Measurements from ENCODE around the gene SLC5A12. TPM values are rescaled to one million over a fixed set of nuclear protein-coding genes. Genes with fewer than 3 reads are reported as not detected.
"Not testable (repeated sequence)": the region's sequence is repeated elsewhere in the genome, so short reads cannot be mapped to it uniquely, and the experiment has no call there.

SLC5A12 gene
- total and polyA plus RNA-seq, 2 experiments from 2014 or later: 0.24 to 0.43 TPM

GRCh38 chr11:26662916-26663315 lies 58.9 kb downstream of the SLC5A12 start:
- no peaks in the 10 kb centered on the region for H3K79me2 ChIP-seq (ENCODE audit: insufficient read depth)
- no peaks in the 10 kb centered on the region for H3K36me3 ChIP-seq (ENCODE audit: low read depth)
- no peaks in the 10 kb centered on the region for H3K4me1 ChIP-seq (ENCODE audit: insufficient read depth)
- no peaks in the 10 kb centered on the region for H3F3A ChIP-seq (ENCODE audit: insufficient read depth)
- TF ChIP-seq EZH2phosphoT487 (IDR thresholded peaks at IDR 0.05; ENCODE audit: insufficient read depth, low read depth): no peak
- TF ChIP-seq EZH2 (IDR thresholded peaks at IDR 0.05; ENCODE audit: insufficient read depth, poor library complexity, severe bottlenecking): no peak
- WGBS, 2 experiments (ENCODE audit: low coverage in 1 of 2, low lambda C conversion rate in 2 of 2, missing lambda C conversion rate in 2 of 2): 89 to 90% methylated on average over 1 of the region's 1 CpG
- no peak overlapping the region for H3K9ac ChIP-seq
- in situ Hi-C loops (cut with MboI): no loop called here
- no peaks in the 10 kb centered on the region for H3K27me3 ChIP-seq (replicated peaks; ENCODE audit: insufficient read depth)
- no peak overlapping the region for H3K4me3 ChIP-seq
- H3K9me3 ChIP-seq (ENCODE audit: low read depth): no peaks in the 10 kb centered on the region
- DNase-seq: no peak
- no peaks in the 10 kb centered on the region for H4K20me1 ChIP-seq (ENCODE audit: insufficient read depth)
- H3K4me2 ChIP-seq (ENCODE audit: unreplicated experiment): no peak overlapping the region
- H2AFZ ChIP-seq: no peak overlapping the region
- no peaks in the 10 kb centered on the region for H3K9me2 ChIP-seq (ENCODE audit: insufficient read depth)
- H3K27ac ChIP-seq: no peak overlapping the region

GRCh38 chr11:26655287-26655686 lies 66.6 kb downstream of the SLC5A12 start:
- Histone ChIP-seq H3K27ac (no peak overlapping the region), H3F3A (ENCODE audit: insufficient read depth) (no peaks in the 10 kb centered on the region), H3K27me3 (replicated peaks; ENCODE audit: insufficient read depth) (no peaks in the 10 kb centered on the region), H3K9me3 (ENCODE audit: low read depth) (no peaks in the 10 kb centered on the region), H3K9ac (no peak overlapping the region), H3K4me1 (ENCODE audit: insufficient read depth) (no peaks in the 10 kb centered on the region), H3K4me2 (ENCODE audit: unreplicated experiment) (no peak overlapping the region), H3K36me3 (ENCODE audit: low read depth) (no peaks in the 10 kb centered on the region), H3K79me2 (ENCODE audit: insufficient read depth) (no peaks in the 10 kb centered on the region), H3K9me2 (ENCODE audit: insufficient read depth) (no peaks in the 10 kb centered on the region), H4K20me1 (ENCODE audit: insufficient read depth) (no peaks in the 10 kb centered on the region), H3K4me3 (no peak overlapping the region), H2AFZ (no peak overlapping the region)
- WGBS, 2 experiments (ENCODE audit: low coverage in 1 of 2, low lambda C conversion rate in 2 of 2, missing lambda C conversion rate in 2 of 2): 74 to 86% methylated on average over 2 of the region's 2 CpGs
- DNase-seq: no peak
- TF ChIP-seq EZH2phosphoT487 (IDR thresholded peaks at IDR 0.05; ENCODE audit: insufficient read depth, low read depth) (no peak), EZH2 (IDR thresholded peaks at IDR 0.05; ENCODE audit: insufficient read depth, poor library complexity, severe bottlenecking) (no peak)
- in situ Hi-C loops (cut with MboI): no loop called here

- Histone ChIP-seq H3K4me2 (ENCODE audit: unreplicated experiment) (no peak overlapping the region), H3K9me3 (ENCODE audit: low read depth) (no peaks in the 10 kb centered on the region), H3K4me1 (ENCODE audit: insufficient read depth) (no peaks in the 10 kb centered on the region), H3K79me2 (ENCODE audit: insufficient read depth) (no peaks in the 10 kb centered on the region), H3K36me3 (ENCODE audit: low read depth) (no peaks in the 10 kb centered on the region), H3K9ac (no peak overlapping the region), H3F3A (ENCODE audit: insufficient read depth) (no peaks in the 10 kb centered on the region), H3K27me3 (replicated peaks; ENCODE audit: insufficient read depth) (no peaks in the 10 kb centered on the region), H2AFZ (no peak overlapping the region), H3K9me2 (ENCODE audit: insufficient read depth) (no peaks in the 10 kb centered on the region), H3K27ac (no peak overlapping the region), H4K20me1 (ENCODE audit: insufficient read depth) (no peaks in the 10 kb centered on the region), H3K4me3 (no peak overlapping the region)
- DNase-seq: no peak
- 94 to 97% methylated on average over 6 of the region's 6 CpGs for WGBS, 2 experiments (ENCODE audit: low coverage in 1 of 2, low lambda C conversion rate in 2 of 2, missing lambda C conversion rate in 2 of 2)
- TF ChIP-seq EZH2phosphoT487 (IDR thresholded peaks at IDR 0.05; ENCODE audit: insufficient read depth, low read depth) (no peak), EZH2 (IDR thresholded peaks at IDR 0.05; ENCODE audit: insufficient read depth, poor library complexity, severe bottlenecking) (no peak)
- in situ Hi-C loops (cut with MboI): no loop called here
These were observed 69.9 kb downstream of the SLC5A12 start for GRCh38 chr11:26651916-26652315.

GRCh38 chr11:26649884-26650283 lies 72.0 kb downstream of the SLC5A12 start:
- Histone ChIP-seq H3K9me3 (ENCODE audit: low read depth) (no peaks in the 10 kb centered on the region), H3K4me1 (ENCODE audit: insufficient read depth) (no peaks in the 10 kb centered on the region), H3F3A (ENCODE audit: insufficient read depth) (no peaks in the 10 kb centered on the region), H3K27ac (no peak overlapping the region), H2AFZ (peak overlapping the region; percentile 48; the same call in 1 of the 2 replicates), H3K27me3 (replicated peaks; ENCODE audit: insufficient read depth) (no peaks in the 10 kb centered on the region), H3K79me2 (ENCODE audit: insufficient read depth) (no peaks in the 10 kb centered on the region), H3K9me2 (ENCODE audit: insufficient read depth) (no peaks in the 10 kb centered on the region), H3K4me3 (no peak overlapping the region), H3K4me2 (ENCODE audit: unreplicated experiment) (no peak overlapping the region), H3K9ac (no peak overlapping the region), H4K20me1 (ENCODE audit: insufficient read depth) (no peaks in the 10 kb centered on the region), H3K36me3 (ENCODE audit: low read depth) (no peaks in the 10 kb centered on the region)
- in situ Hi-C loops (cut with MboI): no loop called here
- TF ChIP-seq EZH2phosphoT487 (IDR thresholded peaks at IDR 0.05; ENCODE audit: insufficient read depth, low read depth) (no peak), EZH2 (IDR thresholded peaks at IDR 0.05; ENCODE audit: insufficient read depth, poor library complexity, severe bottlenecking) (no peak)
- WGBS, 2 experiments (ENCODE audit: low coverage in 1 of 2, low lambda C conversion rate in 2 of 2, missing lambda C conversion rate in 2 of 2): 37 to 44% methylated on average over 8 of the region's 8 CpGs
- DNase-seq: peak; percentile 73

- in situ Hi-C loops (cut with MboI); H3K27ac ChIP-seq: not testable (repeated sequence)
- WGBS, 2 experiments (ENCODE audit: low coverage in 1 of 2, low lambda C conversion rate in 2 of 2, missing lambda C conversion rate in 2 of 2): 83 to 90% methylated on average over 10 of the region's 10 CpGs
These were observed 78.5 kb downstream of the SLC5A12 start for GRCh38 chr11:26643314-26643713.

More at GRCh38 chr11:26643314-26643713, 78.5 kb downstream of the SLC5A12 start:
- H3K9me2 ChIP-seq (ENCODE audit: insufficient read depth); H4K20me1 ChIP-seq (ENCODE audit: insufficient read depth); H3K27me3 ChIP-seq (replicated peaks; ENCODE audit: insufficient read depth); H3K4me3 ChIP-seq; H3K4me1 ChIP-seq (ENCODE audit: insufficient read depth); H3K4me2 ChIP-seq (ENCODE audit: unreplicated experiment); H2AFZ ChIP-seq; H3K9ac ChIP-seq; H3K36me3 ChIP-seq (ENCODE audit: low read depth); DNase-seq; H3K9me3 ChIP-seq (ENCODE audit: low read depth); H3K79me2 ChIP-seq (ENCODE audit: insufficient read depth); H3F3A ChIP-seq (ENCODE audit: insufficient read depth): not testable (repeated sequence)
